Adrenal gland (tissue), 5 donors: ENCODE data around the gene CR1L.

ENCODE experiments used
- POLR2A ChIP-seq, 2 donors: fragments of 450-650 bp; IDR thresholded peaks; one replicate each; pipeline ENCODE4 v1.6.1; 2017; ENCODE audit warnings: antibody characterized with exemption in 2 of 2, mild to moderate bottlenecking in 2 of 2, moderate library complexity in 1 of 2
- TF ChIP-seq, protein P1 (sequence below), 6 experiments: fragments of 450-650 bp in 4 of 6; fragments of 200-600 bp in 2 of 6; sonication (generic) in 1 of 6; IDR thresholded peaks; 1 replicate in 5 of 6; 2 replicates in 1 of 6; pipeline versions ENCODE4 v1.5.1 to v1.8.0; 2016 to 2021; ENCODE audit warnings: antibody characterized with exemption in 6 of 6, mild to moderate bottlenecking in 2 of 6, moderate library complexity in 1 of 6
- donor health status: DM: no; HTN: no; CAD: no.

DNA sequence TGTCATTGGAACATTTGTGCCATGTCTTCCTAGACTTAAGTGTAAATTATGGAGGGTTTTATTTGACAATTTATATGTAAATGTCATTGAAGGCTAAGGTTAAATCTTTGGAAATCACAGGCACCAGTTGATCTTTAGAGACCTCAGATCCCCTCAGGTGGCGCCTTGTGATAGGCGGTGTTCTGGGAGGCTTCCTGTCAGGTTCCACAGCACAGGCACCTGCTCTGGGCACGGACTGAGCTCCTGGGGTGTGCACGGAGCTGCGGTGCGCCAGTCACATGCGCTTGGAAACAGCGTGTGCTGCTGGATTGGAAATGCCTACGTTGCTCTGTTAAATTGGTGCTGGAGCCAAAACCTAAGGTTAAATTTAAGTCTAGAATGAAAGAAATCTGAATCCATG, 119.0 kb downstream of the CR1L start:
- TF ChIP-seq POLR2A (IDR thresholded peaks at IDR 0.05) = no peak
- TF ChIP-seq, protein P1, sequence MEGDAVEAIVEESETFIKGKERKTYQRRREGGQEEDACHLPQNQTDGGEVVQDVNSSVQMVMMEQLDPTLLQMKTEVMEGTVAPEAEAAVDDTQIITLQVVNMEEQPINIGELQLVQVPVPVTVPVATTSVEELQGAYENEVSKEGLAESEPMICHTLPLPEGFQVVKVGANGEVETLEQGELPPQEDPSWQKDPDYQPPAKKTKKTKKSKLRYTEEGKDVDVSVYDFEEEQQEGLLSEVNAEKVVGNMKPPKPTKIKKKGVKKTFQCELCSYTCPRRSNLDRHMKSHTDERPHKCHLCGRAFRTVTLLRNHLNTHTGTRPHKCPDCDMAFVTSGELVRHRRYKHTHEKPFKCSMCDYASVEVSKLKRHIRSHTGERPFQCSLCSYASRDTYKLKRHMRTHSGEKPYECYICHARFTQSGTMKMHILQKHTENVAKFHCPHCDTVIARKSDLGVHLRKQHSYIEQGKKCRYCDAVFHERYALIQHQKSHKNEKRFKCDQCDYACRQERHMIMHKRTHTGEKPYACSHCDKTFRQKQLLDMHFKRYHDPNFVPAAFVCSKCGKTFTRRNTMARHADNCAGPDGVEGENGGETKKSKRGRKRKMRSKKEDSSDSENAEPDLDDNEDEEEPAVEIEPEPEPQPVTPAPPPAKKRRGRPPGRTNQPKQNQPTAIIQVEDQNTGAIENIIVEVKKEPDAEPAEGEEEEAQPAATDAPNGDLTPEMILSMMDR (IDR thresholded peaks at IDR 0.05) = no peak
